ENCODE measurements around the gene CACNA1E. TPM values are rescaled to one million over a fixed set of nuclear protein-coding genes. Genes with fewer than 3 reads are reported as not detected.

The CACNA1E gene
- total RNA-seq, 1 donor = not detected

GRCh38 chr1:181777286-181777685 is 294.0 kb downstream of the CACNA1E start:
- TF ChIP-seq CTCF (IDR thresholded peaks at IDR 0.05; ENCODE audit: insufficient read depth, low read length) = no peak
- DNase-seq (ENCODE audit: low read depth) = no peak
- H3K4me3 ChIP-seq (ENCODE audit: low read depth, low read length) = no peak overlapping the region

- H3K4me3 ChIP-seq (ENCODE audit: low read depth, low read length) = no peak overlapping the region
- no peak for DNase-seq (ENCODE audit: low read depth)
- no peak for TF ChIP-seq CTCF (IDR thresholded peaks at IDR 0.05; ENCODE audit: insufficient read depth, low read length)
Observed at GRCh38 chr1:181777812-181778211, 294.5 kb downstream of the CACNA1E start.

DNA sequence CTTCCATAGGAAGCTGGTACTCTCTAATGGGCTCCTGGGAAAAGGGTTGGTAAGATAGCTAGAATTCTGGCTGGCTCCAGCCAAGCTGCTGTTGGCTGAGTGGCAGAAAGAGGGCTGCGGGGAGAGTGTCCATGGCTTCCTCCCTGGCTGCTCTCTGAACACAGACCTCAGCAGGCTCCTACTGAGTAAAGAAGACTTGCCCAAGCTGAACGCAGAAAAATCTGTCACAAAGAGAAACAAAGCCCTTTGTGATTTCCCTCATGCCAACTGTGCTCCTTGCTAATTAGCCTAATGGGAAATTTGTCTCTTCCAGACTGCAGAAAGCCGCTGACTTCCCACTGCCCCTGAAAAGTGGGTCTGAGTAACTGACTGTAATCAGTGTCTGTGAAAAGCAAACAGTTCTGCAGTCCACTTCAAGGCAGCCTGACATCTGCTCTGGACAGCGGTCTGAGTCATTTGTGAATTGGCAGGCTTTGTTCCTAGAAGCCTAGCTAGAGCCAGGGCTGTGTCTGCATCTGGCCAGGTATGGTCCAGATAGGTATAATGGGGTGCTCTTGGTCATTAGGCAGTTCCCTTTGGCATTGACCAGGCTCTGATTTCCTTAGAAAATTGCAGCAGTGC is 295.4 kb downstream of the CACNA1E start:
- TF ChIP-seq CTCF (IDR thresholded peaks at IDR 0.05; ENCODE audit: insufficient read depth, low read length) = no peak
- DNase-seq (ENCODE audit: low read depth) = no peak
- no peak overlapping the region for H3K4me3 ChIP-seq (ENCODE audit: low read depth, low read length)

GRCh38 chr1:181779343-181779742 is 296.0 kb downstream of the CACNA1E start:
- no peak for DNase-seq (ENCODE audit: low read depth)
- no peak for TF ChIP-seq CTCF (IDR thresholded peaks at IDR 0.05; ENCODE audit: insufficient read depth, low read length)
- no peak overlapping the region for H3K4me3 ChIP-seq (ENCODE audit: low read depth, low read length)

DNA sequence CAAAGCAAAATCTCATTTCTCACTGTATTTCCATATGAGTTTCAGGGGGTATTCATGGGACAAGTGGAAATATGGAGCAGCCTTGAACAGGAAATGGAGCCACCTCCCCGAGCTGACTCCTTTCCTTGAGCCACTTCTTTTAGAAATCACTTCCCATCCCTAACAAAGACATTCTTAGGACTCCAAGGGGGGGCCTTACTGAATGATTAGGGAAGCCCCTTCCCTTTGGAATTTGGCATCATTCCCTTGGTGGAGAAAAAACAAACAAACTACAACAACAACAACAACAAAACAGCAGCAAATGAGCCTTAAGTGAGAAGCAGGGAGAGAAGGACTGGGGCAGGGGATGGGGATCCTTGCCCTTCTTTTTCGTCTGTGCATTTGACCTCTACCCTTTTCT is 299.9 kb downstream of the CACNA1E start:
- no peak for DNase-seq (ENCODE audit: low read depth)
- H3K4me3 ChIP-seq (ENCODE audit: low read depth, low read length) = no peak overlapping the region
- TF ChIP-seq CTCF (IDR thresholded peaks at IDR 0.05; ENCODE audit: insufficient read depth, low read length) = no peak

GRCh38 chr1:181784039-181784683 is 300.8 kb downstream of the CACNA1E start:
- no peak overlapping the region for H3K4me3 ChIP-seq (ENCODE audit: low read depth, low read length)
- no peak for TF ChIP-seq CTCF (IDR thresholded peaks at IDR 0.05; ENCODE audit: insufficient read depth, low read length)
- no peak for DNase-seq (ENCODE audit: low read depth)

Data from fibroblast of the aortic adventitia (primary cell).